Omental fat pad (tissue), 4 donors: ENCODE results near the gene VTN. TPM values are rescaled to one million over a fixed set of nuclear protein-coding genes. Genes with fewer than 3 reads are reported as not detected.
A peak's percentile ranks its signal among the peaks of the same experiment; 100 is the strongest.

Source experiments
- ATAC-seq: fragments of 150-250 bp; one replicate; pipeline ENCODE4 v1.9.1; 2016; ENCODE audit warnings: mild to moderate bottlenecking, moderate library complexity; ENCODE audit not compliant: low FRiP score
- DNase-seq: peaks from one replicate; pipeline ENCODE4 v3.0.0-alpha.2; 2019; ENCODE audit warnings: low spot score
- total RNA-seq, 4 donors: library from RNA; depleted of rRNA; stranded (reverse); fragments of >200 nt; gene quantifications; one replicate each; pipeline ENCODE4 v1.1.0, GENCODE V29; 2016
- TF ChIP-seq, protein P1 (sequence below), 3 donors: fragments of 450-650 bp; IDR thresholded peaks; one replicate each; pipeline ENCODE4 v1.5.1; 2016 to 2017; ENCODE audit warnings: antibody characterized with exemption in 3 of 3, mild to moderate bottlenecking in 3 of 3, moderate library complexity in 2 of 3

Gene VTN
- total RNA-seq, 4 donors from 2014 or later = 3.2 to 82.4 (median 14.7) TPM

DNA sequence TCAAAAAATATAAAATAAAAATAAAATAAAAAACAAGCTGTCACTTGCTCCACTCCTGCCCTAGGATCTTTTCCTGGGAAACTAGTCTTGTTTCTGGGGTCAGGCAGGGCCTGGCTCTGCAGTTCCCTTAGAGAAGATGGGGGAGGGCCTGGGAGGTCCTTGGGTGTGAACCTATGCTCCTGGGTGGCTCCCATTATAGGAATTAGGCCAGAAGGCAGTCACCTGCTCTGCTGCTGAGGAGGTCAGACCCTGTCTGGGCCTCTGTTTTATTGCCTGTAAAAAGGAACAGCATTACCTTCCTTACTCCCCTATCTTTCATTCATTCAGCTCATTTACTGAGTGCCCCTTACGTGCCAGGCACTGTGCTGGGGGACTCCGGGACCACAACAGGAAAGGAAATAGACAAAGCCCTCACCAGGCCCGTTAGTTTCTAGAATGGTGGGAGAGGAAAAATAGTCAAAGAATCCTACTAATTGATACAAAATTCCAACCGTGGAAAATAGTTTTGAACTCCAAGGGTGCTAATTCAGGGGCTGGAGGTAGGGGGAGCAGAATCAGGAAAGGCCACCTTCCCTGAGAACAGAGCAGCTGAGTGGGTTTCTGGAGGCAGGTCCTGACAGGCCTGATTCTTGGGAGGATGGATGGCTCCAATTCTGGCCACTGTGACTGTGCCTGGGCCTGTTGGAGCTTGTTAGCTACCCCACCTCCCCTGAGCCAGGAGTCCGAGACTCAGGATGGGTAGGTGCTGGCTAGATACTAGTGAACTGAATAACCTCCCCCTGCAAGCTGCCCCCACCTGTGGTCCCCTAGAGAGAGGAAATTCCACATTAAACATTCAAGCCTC is 37.2 kb upstream of the VTN start:
- DNase-seq (no peak), ATAC-seq (no peak)
- TF ChIP-seq, protein P1, sequence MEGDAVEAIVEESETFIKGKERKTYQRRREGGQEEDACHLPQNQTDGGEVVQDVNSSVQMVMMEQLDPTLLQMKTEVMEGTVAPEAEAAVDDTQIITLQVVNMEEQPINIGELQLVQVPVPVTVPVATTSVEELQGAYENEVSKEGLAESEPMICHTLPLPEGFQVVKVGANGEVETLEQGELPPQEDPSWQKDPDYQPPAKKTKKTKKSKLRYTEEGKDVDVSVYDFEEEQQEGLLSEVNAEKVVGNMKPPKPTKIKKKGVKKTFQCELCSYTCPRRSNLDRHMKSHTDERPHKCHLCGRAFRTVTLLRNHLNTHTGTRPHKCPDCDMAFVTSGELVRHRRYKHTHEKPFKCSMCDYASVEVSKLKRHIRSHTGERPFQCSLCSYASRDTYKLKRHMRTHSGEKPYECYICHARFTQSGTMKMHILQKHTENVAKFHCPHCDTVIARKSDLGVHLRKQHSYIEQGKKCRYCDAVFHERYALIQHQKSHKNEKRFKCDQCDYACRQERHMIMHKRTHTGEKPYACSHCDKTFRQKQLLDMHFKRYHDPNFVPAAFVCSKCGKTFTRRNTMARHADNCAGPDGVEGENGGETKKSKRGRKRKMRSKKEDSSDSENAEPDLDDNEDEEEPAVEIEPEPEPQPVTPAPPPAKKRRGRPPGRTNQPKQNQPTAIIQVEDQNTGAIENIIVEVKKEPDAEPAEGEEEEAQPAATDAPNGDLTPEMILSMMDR (IDR thresholded peaks at IDR 0.05) = no peak

DNA sequence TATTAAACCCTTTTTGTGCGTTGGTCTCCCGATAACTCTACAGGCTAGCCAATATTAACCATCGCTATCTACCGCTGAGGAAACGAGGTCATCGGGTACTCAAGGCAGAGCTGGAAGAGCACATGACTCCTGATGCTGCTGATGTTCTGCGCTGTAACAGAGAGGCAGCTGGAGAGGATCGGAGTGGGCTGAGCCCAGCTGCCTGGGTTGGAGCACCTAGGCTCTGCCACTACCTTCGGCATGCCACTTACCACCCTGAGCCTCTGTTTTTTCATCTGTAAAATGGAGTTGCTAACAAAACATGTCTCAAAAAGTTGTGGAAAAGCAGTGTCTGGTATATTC is 36.3 kb upstream of the VTN start:
- peak; percentile 3 for ATAC-seq

DNA sequence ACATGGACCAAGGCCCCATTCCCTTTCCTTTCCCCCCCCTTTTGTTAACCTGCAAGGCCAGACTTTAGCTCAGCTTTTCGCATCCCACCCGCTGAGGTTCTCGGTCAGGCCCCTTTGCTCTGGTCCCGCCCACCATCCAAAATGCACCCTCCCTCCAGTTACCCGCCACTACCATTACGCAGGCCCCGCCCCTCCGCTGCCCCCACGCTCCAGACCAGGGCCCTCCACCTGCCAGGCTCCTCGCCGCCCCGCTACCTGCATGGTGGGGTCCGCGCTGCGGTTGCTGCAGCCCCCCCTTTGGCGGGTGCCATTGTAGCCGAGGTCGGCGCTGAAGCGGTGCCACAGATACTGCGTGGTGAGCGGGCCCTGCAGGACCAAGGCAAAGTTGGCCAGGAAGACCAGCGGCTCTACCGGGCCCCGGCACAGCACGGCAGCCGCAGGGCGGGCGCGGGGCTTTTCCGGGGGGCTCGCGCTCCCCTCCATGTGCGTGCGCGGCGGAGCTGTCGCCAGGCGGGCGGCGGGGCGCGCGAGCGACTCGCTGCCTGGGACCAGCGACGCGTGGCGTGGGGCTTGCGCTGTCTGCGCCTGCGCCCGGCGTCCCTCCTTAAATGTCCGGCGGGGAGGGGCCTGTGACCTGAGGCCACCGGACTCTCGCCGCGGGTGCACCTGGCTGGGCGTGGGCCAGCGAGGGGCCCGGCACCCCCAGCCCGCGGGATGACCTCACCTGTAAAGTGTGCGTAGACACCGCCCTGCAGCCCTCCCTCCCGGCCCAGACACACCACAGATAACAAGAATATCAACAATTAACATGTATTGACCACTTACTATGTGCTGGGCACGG is 35.7 kb upstream of the VTN start, which contains the start of gene SLC46A1:
Gene SLC46A1, minus strand, starts transcription at position 581 of the 841 bp plus-strand sequence. Its CDS starts 98 bp downstream, at position 483.
- peak; percentile 83 for ATAC-seq
- DNase-seq = peak; percentile 53
- TF ChIP-seq, protein P1 (IDR thresholded peaks at IDR 0.05) = no peak

More for the DNA sequence above, 36.3 kb upstream of the VTN start:
- TF ChIP-seq, protein P1 (IDR thresholded peaks at IDR 0.05) = no peak
- no peak for DNase-seq

DNA sequence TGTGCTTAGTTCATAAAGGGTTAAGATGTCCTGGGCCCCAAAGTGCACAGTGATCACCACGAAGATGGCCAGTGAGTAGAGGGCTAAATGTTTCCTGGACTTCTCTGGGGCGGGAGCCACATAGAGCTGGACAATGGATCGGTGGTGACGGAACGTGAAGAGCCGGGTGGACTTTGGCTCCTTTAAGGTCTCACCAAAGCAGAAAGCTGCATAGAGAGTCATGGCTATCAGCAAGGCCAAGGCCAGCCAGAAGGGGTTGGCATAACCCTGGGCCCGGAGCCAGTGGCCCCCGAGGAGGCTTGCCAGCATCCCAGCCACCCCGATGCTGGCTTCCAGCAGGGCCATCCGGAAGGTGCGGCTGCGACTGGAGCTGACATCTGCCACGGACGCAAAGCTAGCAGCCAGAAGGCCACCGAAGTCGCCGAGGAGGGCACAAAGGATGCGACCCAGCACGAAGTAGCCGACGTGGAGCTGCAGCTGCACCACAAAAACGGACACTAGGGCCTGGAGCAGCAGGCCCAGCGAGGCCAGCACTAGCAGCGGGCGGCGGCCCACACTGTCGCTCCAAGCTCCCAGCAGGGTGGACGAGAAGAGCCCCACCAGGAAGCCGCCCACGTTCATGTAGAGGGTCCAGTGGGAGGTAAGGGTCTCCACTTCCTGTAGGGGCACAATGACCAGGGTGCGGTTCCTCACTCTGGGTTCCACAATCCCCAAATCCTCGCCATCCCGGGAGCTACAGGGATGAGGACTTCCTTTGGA is 34.9 kb upstream of the VTN start:
- TF ChIP-seq, protein P1 (IDR thresholded peaks at IDR 0.05) = no peak
- ATAC-seq (no peak), DNase-seq (no peak)

DNA sequence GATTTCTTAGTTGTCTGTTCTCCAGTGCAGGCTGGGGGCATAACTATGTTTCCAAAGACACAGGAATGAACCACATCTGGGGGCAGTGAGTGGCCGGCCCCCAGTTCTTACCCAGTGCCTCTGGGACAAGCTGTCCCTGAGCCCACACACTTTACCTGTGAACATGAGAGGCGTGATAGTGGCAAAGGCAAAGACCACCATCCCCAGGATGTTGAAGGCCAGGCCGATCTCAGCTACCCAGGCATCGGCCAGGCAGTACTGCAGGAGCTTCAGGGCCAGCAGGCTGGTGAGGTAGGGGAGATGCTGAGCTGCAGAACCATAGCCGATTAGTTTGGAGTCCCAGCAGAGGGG is 34.3 kb upstream of the VTN start:
- no peak for ATAC-seq
- no peak for DNase-seq
- TF ChIP-seq, protein P1 (IDR thresholded peaks at IDR 0.05) = no peak

DNA sequence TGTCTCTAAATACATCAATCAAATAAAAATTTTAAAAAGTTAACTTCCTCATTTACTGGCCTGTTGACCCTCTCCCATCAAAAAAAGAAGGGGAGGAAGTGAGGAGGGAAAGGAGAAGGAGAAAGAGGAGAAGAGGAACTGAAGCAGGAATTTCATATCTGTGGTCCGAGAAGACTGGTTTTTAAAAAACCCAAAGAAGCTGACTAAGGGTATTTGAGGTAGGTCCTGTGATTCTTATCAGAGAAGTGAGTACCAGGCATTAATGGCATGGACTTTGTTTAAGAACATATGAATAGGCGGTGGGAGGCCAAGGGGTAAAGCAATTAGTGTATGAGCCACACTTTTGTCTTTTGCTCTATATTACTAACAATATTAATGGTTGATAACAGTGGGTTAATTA is 33.9 kb upstream of the VTN start:
- DNase-seq (no peak), ATAC-seq (no peak)
- TF ChIP-seq, protein P1 (IDR thresholded peaks at IDR 0.05) = no peak
